ENCODE data around the gene EMX1. TPM values are rescaled to one million over a fixed set of nuclear protein-coding genes. Genes with fewer than 3 reads are reported as not detected.

Gene EMX1
- total and polyA plus RNA-seq, 2 of the 13 experiments (the other 11 are each of a cell fraction or from before 2014, with no cell fraction given): 0.62 to 4.9 TPM

GRCh38 chr2:72956936-72957335 lies 39.6 kb downstream of the EMX1 start:
- H3K4me1 ChIP-seq (ENCODE audit: insufficient read depth, low read length): no peaks in the 10 kb centered on the region
- 94% methylated on average over 3 of the region's 3 CpGs for WGBS (ENCODE audit: low lambda C conversion rate)
- no peak for ATAC-seq
- H2AFZ ChIP-seq (ENCODE audit: low read length): no peak overlapping the region
- no peaks in the 10 kb centered on the region for H3K9me3 ChIP-seq (ENCODE audit: low read length)
- no TSS peak for BruUV-seq (replicated peaks)
- intact Hi-C loops (cut with micrococcal nuclease; ENCODE audit: unreplicated experiment) (no loop called here), in situ Hi-C loops (cut with HindIII; ENCODE audit: extremely low pct_ligation_motif_present, low pct_unique_long_range_greater_than_20kb) (no loop called here)
- CTCF ChIA-PET (ENCODE audit: low intra/inter-chr PET ratio, low total read pairs): no interaction called here
- H3K9ac ChIP-seq (ENCODE audit: insufficient read depth, low read depth, low read length): no peak overlapping the region
- no peak overlapping the region for H3K4me3 ChIP-seq (replicated peaks in 1 of 3; ENCODE audit: insufficient read depth in 1 of 3, low read depth in 2 of 3, low read length in 3 of 3)
- H3K4me2 ChIP-seq (ENCODE audit: low read depth, low read length): no peak overlapping the region
- DNase-seq (ENCODE audit: low spot score): no peak
- H3K27ac ChIP-seq (ENCODE audit: extremely low read length, insufficient read depth, low read length): no peak overlapping the region
- no peak for TF ChIP-seq ISX (CRISPR knock-in tag; conservative IDR thresholded peaks at IDR 0.05)
- no peak for TF ChIP-seq ZNF124 (CRISPR knock-in tag; IDR thresholded peaks at IDR 0.05)
- no peak for TF ChIP-seq ZNF563 (CRISPR knock-in tag; IDR thresholded peaks at IDR 0.05)
- no peak for TF ChIP-seq EED (CRISPR knock-in tag; IDR thresholded peaks at IDR 0.05)
- TF ChIP-seq SOX6 (IDR thresholded peaks at IDR 0.05): no peak
- no peak for TF ChIP-seq SOX6 (CRISPR knock-in tag; IDR thresholded peaks at IDR 0.05)
- TF ChIP-seq GLI4 (CRISPR knock-in tag; IDR thresholded peaks at IDR 0.05; ENCODE audit: borderline replicate concordance): no peak
- no peak for TF ChIP-seq NCOA2 (CRISPR knock-in tag; IDR thresholded peaks at IDR 0.05)
- no peak for TF ChIP-seq ZSCAN30 (CRISPR knock-in tag; IDR thresholded peaks at IDR 0.05)
- TF ChIP-seq ZNF577 (CRISPR knock-in tag; IDR thresholded peaks at IDR 0.05; ENCODE audit: borderline replicate concordance, low read depth): no peak
- TF ChIP-seq ISL2 (CRISPR knock-in tag; IDR thresholded peaks at IDR 0.05): no peak
- TF ChIP-seq ZNF850 (CRISPR knock-in tag; conservative IDR thresholded peaks at IDR 0.05): no peak
- no peak for TF ChIP-seq ZNF691 (CRISPR knock-in tag; IDR thresholded peaks at IDR 0.05; ENCODE audit: borderline replicate concordance, low read depth)
- no peak for TF ChIP-seq MED8 (CRISPR knock-in tag; IDR thresholded peaks at IDR 0.05; ENCODE audit: insufficient replicate concordance)
- TF ChIP-seq TBX3 (IDR thresholded peaks at IDR 0.05; ENCODE audit: borderline replicate concordance): no peak
- no peak for TF ChIP-seq ZKSCAN1 (IDR thresholded peaks at IDR 0.05; ENCODE audit: low read length)
- no peak for TF ChIP-seq ZNF841 (CRISPR knock-in tag; IDR thresholded peaks at IDR 0.05; ENCODE audit: borderline replicate concordance)
- TF ChIP-seq ZNF24 (IDR thresholded peaks at IDR 0.05): no peak
- TF ChIP-seq ZNF552 (CRISPR knock-in tag; IDR thresholded peaks at IDR 0.05; ENCODE audit: borderline replicate concordance): no peak
- TF ChIP-seq ATF5 (CRISPR knock-in tag; IDR thresholded peaks at IDR 0.05; ENCODE audit: low read depth): no peak
- H4K20me1 ChIP-seq (ENCODE audit: insufficient read depth, low read length): no peaks in the 10 kb centered on the region
- no peak for FAIRE-seq
- peaks cover 1 to 6% of the 10 kb centered on the region in 2 experiments; a peak in 1 of 5 replicates for H3K36me3 ChIP-seq (replicated peaks in 1 of 2; ENCODE audit: control insufficient read depth in 1 of 2, insufficient read depth in 2 of 2, low read length in 2 of 2)
- H3K27me3 ChIP-seq (ENCODE audit: control insufficient read depth in 1 of 2, insufficient read depth in 2 of 2, low read length in 2 of 2): no peaks in the 10 kb centered on the region
- POLR2A ChIA-PET: no interaction called here
- no peaks in the 10 kb centered on the region for H3K79me2 ChIP-seq (ENCODE audit: insufficient read depth, low read length)

Measured in HepG2 (cell line).